MM.1S (cell line): Measurements from ENCODE around the gene MGA.

Source experiments
- CTCF ChIP-seq: fragments of 300-600 bp; sonication (generic); IDR thresholded peaks from 2 replicates; pipeline ENCODE4 v1.5.1; 2016; ENCODE audit warnings: antibody characterized with exemption, low read length, mixed read lengths
- EZH2 ChIP-seq: fragments of 300-600 bp; sonication (generic); optimal IDR thresholded peaks from 2 replicates; pipeline ENCODE3; 2017; ENCODE audit warnings: low read depth, mild to moderate bottlenecking, antibody characterized with exemption, low read length, mixed read lengths

- no peak for TF ChIP-seq CTCF
- no peak for TF ChIP-seq EZH2
Measured at GRCh38 chr15:41698779-41699178, 38.6 kb downstream of the MGA start.
